Measurements from ENCODE around the gene ERCC8. TPM values are rescaled to one million over a fixed set of nuclear protein-coding genes. Genes with fewer than 3 reads are reported as not detected.

Gene ERCC8, protein sequence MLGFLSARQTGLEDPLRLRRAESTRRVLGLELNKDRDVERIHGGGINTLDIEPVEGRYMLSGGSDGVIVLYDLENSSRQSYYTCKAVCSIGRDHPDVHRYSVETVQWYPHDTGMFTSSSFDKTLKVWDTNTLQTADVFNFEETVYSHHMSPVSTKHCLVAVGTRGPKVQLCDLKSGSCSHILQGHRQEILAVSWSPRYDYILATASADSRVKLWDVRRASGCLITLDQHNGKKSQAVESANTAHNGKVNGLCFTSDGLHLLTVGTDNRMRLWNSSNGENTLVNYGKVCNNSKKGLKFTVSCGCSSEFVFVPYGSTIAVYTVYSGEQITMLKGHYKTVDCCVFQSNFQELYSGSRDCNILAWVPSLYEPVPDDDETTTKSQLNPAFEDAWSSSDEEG
- 42.7 TPM for total RNA-seq

GRCh38 chr5:60944904-60945812 is at the start of gene ERCC8, which contains the start of gene NDUFAF2:
Gene ERCC8 (minus strand): TSS chr5:60945070. CDS start chr5:60945008, 62 bp downstream.
Gene NDUFAF2 (plus strand): TSS chr5:60945205. CDS start chr5:60945256, 51 bp downstream.

GRCh38 chr5:60843936-60844905 is 100.6 kb downstream of the ERCC8 start, which contains the start of gene ELOVL7:
Gene ELOVL7 (minus strand): TSS chr5:60844269. CDS start chr5:60787397, 56,872 bp downstream.

Other genes with a start within 250 kb of the ERCC8 start
- 12.0 TPM for gene DEPDC1B, start 244.9 kb downstream of the ERCC8 start, total RNA-seq
- gene ELOVL7, start 100.8 kb downstream of the ERCC8 start, total RNA-seq, result 6.7 TPM
- 16.9 TPM for gene NDUFAF2, start 135 bp upstream of the ERCC8 start, total RNA-seq
- gene SMIM15, start 217.4 kb upstream of the ERCC8 start, total RNA-seq, result 44.6 TPM